SK-N-MC (cell line): ENCODE measurements around the gene MAGI2.
A peak's percentile ranks its signal among the peaks of the same experiment; 100 is the strongest.

Experiments
- DNase-seq: peaks from one replicate; pipeline ENCODE4 v3.0.0-alpha.2; 2011; ENCODE audit warnings: low read depth, low spot score
- H3K27ac ChIP-seq: fragments of 200-600 bp; sonication (generic); 2 replicates; pipeline ENCODE4 v1.5.1; 2016; ENCODE audit warnings: mixed run types
- H3K36me3 ChIP-seq: fragments of 200-600 bp; sonication (generic); 2 replicates; pipeline ENCODE4 v1.6.1; 2017; ENCODE audit warnings: antibody characterized with exemption, low read length, mixed read lengths; ENCODE audit not compliant: insufficient read depth
- H3K4me3 ChIP-seq: fragments of 200-600 bp; sonication (generic); 2 replicates; pipeline ENCODE4 v1.5.1; 2016
- H3K9ac ChIP-seq: fragments of 200-600 bp; sonication (generic); 2 replicates; pipeline ENCODE4 v1.8.0; 2017; ENCODE audit warnings: mixed run types, mixed read lengths; ENCODE audit not compliant: insufficient read length
- H3K9me3 ChIP-seq: fragments of 200-600 bp; sonication (generic); 2 replicates; pipeline ENCODE4 v1.6.1; 2017; ENCODE audit warnings: low read depth, mild to moderate bottlenecking, antibody characterized with exemption, low read length, moderate library complexity, mixed read lengths
- EZH2 ChIP-seq: fragments of 200-600 bp; sonication (generic); IDR thresholded peaks from one replicate; pipeline ENCODE4 v1.6.1; 2017; ENCODE audit warnings: antibody characterized with exemption
- FOXP2 ChIP-seq: optimal IDR thresholded peaks from 2 replicates; pipeline ENCODE3; 2011; ENCODE audit warnings: mild to moderate bottlenecking, moderate library complexity; ENCODE audit not compliant: insufficient read depth; ENCODE audit errors: extremely low read length, control extremely low read depth
- POLR2AphosphoS5 ChIP-seq: IDR thresholded peaks from 2 replicates; pipeline ENCODE4 v1.6.1; 2012; ENCODE audit warnings: mild to moderate bottlenecking, low read depth, low read length, borderline replicate concordance

MAGI2 gene

GRCh38 chr7:78967046-78967445 is 486.4 kb downstream of the MAGI2 start:
- DNase-seq, result no peak
- Histone ChIP-seq H3K9ac (no peak overlapping the region), H3K36me3 (no peaks in the 10 kb centered on the region), H3K4me3 (no peak overlapping the region), H3K27ac (no peak overlapping the region), H3K9me3 (no peaks in the 10 kb centered on the region)
- TF ChIP-seq POLR2AphosphoS5 (no peak), FOXP2 (no peak), EZH2 (no peak)

DNA sequence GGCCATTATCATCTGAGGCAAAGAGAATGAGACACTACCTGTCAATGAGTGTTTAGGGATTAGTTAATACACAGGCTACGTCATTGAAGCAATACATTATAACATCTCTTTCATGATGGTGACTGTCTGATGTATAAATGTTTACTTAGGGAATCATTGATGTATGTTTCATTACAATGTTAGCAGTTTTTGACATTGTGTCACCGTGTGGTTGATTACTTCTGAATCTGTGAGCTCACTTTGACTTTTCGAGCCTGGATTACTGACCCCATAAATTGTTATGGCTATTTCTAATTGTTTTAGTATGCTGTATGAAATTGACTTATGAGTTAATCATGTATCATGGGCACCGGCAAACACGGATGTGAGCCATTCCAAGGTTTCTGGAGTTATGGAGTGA is 494.0 kb downstream of the MAGI2 start:
- Histone ChIP-seq H3K36me3 (no peaks in the 10 kb centered on the region), H3K9me3 (no peaks in the 10 kb centered on the region), H3K4me3 (no peak overlapping the region), H3K27ac (no peak overlapping the region), H3K9ac (no peak overlapping the region)
- no peak for TF ChIP-seq POLR2AphosphoS5
- no peak for TF ChIP-seq FOXP2
- TF ChIP-seq EZH2, result no peak
- no peak for DNase-seq

DNA sequence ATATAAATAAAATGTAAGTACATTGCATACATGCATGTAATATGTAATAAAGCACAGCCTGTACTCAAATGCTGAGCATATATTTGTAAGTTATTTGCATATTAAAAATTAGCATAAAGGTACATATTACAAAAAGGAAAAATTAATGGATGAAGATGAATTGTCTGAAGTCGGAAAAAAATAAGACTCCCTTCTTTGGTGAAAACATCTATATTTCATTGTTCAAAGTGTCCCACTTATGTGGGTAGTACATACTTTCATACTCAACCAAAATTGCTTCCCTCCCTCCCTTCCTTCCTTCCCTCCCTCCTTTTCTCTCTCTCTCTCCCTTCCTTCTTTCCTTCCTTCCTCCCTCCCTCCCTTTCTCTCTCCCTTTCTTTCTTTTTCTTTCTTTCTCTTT is 498.1 kb downstream of the MAGI2 start:
- H3K9ac ChIP-seq, result no peak overlapping the region
- H3K4me3 ChIP-seq, result no peak overlapping the region
- no peak overlapping the region for H3K27ac ChIP-seq
- TF ChIP-seq EZH2 (no peak), POLR2AphosphoS5 (no peak), FOXP2 (no peak)
- no peaks in the 10 kb centered on the region for H3K36me3 ChIP-seq
- no peaks in the 10 kb centered on the region for H3K9me3 ChIP-seq
- no peak for DNase-seq

DNA sequence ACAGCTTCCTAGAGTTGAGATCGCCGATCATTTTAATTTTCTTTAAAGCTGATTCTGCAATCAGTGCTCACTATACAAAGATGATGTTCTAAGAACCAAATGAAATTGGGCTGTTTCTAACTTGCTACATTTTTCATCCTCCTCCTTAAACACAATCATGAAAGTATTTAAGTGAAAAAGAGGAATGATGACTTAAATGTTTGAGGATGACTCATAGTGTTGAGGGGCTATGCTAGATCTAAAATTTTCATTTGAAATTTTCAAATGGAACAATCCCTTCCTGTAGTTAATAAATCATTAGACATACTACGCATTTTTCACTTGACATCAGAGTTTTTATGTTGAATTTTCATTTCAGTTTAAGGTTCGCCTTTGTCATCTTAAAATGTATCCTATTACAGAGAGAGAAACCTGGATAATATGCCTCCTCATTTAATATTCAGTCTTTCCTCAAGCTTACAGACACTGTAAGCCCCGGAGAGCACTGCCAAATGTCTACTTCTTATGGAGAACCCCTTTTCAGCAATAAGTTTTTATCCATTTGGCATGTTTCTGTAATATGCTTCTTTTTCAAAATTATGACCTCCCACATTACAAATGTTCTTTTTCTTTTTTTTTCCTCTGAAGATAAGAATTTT is 499.6 kb downstream of the MAGI2 start:
- no peak for TF ChIP-seq POLR2AphosphoS5
- TF ChIP-seq FOXP2, result no peak
- TF ChIP-seq EZH2, result no peak
- Histone ChIP-seq H3K9me3 (no peaks in the 10 kb centered on the region), H3K36me3 (no peaks in the 10 kb centered on the region), H3K27ac (no peak overlapping the region), H3K9ac (no peak overlapping the region), H3K4me3 (no peak overlapping the region)
- no peak for DNase-seq

DNA sequence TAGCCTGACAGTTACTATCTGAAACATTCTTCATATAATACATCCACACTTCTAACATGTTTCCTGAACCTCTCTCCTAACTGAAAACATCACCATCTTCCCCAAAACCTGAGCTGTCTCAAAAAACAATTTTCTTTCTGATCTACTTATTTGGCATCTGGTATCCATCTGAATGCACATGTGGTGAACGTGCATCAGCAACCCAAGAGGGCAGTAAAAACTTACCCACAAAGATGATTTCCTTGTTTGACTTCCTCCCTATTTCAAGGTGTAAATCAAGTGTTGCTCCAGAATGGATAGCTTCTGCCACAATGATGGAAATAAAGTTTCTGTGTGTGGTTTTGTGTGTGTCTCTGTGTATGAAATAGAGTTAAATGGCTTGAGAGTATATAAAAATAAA is 500.4 kb downstream of the MAGI2 start:
- no peak for DNase-seq
- Histone ChIP-seq H3K4me3 (no peak overlapping the region), H3K9ac (no peak overlapping the region), H3K9me3 (no peaks in the 10 kb centered on the region), H3K27ac (no peak overlapping the region), H3K36me3 (no peaks in the 10 kb centered on the region)
- TF ChIP-seq EZH2 (no peak), POLR2AphosphoS5 (no peak), FOXP2 (no peak)

DNA sequence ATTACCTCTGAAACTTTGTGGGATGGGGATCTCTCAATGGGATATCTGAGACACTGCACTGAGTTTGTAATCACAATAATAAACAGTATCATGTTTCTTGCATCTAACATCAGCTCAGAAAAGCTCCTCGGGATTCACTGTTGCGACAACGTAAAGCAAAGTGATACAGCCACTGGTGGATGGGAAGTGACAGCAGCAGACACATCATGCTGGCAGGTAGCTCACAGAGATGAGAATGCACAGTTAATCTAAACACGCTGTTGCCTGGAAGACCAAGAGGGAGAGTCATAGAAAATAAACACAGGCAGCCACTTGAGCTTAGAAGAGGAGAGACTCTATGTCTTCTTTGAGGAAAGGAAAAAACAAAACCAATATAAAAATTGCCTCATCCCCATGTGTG is 513.8 kb downstream of the MAGI2 start:
- TF ChIP-seq EZH2 (no peak), FOXP2 (no peak), POLR2AphosphoS5 (no peak)
- H3K9me3 ChIP-seq, result no peaks in the 10 kb centered on the region
- no peak overlapping the region for H3K9ac ChIP-seq
- no peak overlapping the region for H3K4me3 ChIP-seq
- H3K27ac ChIP-seq, result no peak overlapping the region
- no peaks in the 10 kb centered on the region for H3K36me3 ChIP-seq
- no peak for DNase-seq

DNA sequence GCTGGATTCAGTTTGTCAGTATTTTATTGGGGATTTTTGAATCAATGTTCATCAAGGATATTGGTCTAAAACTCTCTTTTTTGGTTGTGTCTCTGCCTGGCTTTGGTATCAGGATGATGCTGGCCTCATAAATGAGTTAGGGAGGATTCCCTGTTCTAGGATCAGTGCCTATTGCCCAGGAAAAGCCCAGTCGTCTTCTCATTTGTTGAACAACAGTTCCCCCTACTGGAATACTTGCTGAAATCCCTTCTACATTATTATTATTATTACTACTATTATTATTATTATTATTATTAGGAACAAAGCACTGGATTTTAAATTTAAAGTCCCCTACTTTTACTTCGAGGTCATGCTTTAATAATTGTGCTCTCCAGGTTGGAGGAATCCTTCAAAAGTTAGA is 528.9 kb downstream of the MAGI2 start:
- H3K36me3 ChIP-seq, result no peaks in the 10 kb centered on the region
- no peak overlapping the region for H3K9ac ChIP-seq
- H3K27ac ChIP-seq, result no peak overlapping the region
- H3K9me3 ChIP-seq, result no peaks in the 10 kb centered on the region
- DNase-seq, result peak; percentile 3
- no peak overlapping the region for H3K4me3 ChIP-seq
- no peak for TF ChIP-seq EZH2
- no peak for TF ChIP-seq FOXP2
- TF ChIP-seq POLR2AphosphoS5, result no peak

DNA sequence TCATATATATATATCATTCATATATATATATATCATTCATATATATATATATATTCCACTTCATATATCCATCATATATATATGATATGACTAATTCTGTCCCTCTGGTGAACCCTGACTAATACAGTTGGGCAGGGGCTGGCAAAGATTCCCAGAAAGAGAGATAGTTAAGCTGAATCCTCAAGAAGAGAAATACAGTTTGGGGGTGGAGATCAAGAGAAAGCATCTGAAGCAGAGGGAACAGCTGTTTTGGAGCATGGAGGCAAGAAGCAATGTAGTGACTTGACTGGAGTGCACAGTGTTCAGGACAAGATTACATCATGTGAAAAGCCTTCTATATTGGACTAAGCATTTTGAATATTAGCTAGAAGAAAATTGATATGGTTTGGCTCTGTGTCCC is 540.7 kb downstream of the MAGI2 start:
- Histone ChIP-seq H3K27ac (no peak overlapping the region), H3K9me3 (no peaks in the 10 kb centered on the region), H3K4me3 (no peak overlapping the region), H3K9ac (no peak overlapping the region), H3K36me3 (no peaks in the 10 kb centered on the region)
- no peak for TF ChIP-seq FOXP2
- no peak for TF ChIP-seq POLR2AphosphoS5
- no peak for TF ChIP-seq EZH2
- no peak for DNase-seq

DNA sequence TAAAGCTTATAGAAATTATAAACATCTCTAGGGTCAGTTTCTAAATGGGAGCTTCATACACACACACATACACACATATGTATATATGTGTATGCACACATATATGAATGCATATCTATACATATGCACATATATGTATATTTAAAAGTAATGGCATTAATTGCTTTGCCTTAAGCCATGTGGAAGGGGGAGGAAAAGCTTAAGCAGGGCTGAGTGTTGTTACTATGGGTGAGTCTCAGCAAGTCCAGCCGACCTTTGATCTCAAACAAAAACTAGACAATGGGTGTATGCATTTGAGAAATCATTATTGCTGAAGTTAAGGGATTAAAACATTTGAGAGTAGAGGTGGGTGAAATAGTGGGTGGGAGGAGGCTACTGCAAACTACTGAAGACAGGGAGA is 546.7 kb downstream of the MAGI2 start:
- H3K9me3 ChIP-seq, result no peaks in the 10 kb centered on the region
- no peak overlapping the region for H3K27ac ChIP-seq
- no peaks in the 10 kb centered on the region for H3K36me3 ChIP-seq
- TF ChIP-seq FOXP2 (no peak), POLR2AphosphoS5 (no peak), EZH2 (no peak)
- DNase-seq, result no peak
- H3K9ac ChIP-seq, result no peak overlapping the region
- H3K4me3 ChIP-seq, result no peak overlapping the region

DNA sequence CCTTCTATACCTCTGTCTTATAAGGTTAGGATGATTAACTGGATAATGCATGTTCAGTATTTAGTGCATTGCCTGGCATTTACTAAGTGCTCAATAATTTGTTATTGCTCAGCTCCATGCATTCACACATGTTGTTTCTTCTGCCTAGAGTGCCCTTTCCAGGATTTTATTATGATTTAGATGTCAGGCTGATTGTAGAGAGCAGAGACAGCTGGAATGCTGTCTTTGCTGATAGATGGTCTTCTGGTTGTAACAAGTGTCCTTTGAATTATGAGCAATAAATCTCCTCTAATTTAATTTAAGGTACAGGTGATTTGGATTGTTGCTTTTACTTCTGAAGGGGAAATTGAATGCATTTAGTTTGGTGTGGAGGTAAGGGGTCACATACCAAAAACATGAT is 548.0 kb downstream of the MAGI2 start:
- DNase-seq, result no peak
- no peaks in the 10 kb centered on the region for H3K36me3 ChIP-seq
- H3K4me3 ChIP-seq, result no peak overlapping the region
- TF ChIP-seq EZH2 (no peak), FOXP2 (no peak), POLR2AphosphoS5 (no peak)
- H3K27ac ChIP-seq, result no peak overlapping the region
- no peaks in the 10 kb centered on the region for H3K9me3 ChIP-seq
- H3K9ac ChIP-seq, result no peak overlapping the region
